Stimulated activated CD4-positive, alpha-beta T cell treated with anti-CD3 and anti-CD28 coated beads, Interleukin-12 subunit alpha, Interleukin-12 subunit beta, amount 100 ng/mL, for 24 hours (primary cell): ENCODE measurements around the gene KLHL40.

Source experiments
- DNase-seq, 2 experiments: peaks; one replicate each; pipeline ENCODE4 v3.0.0-alpha.2; 2020; ENCODE audit warnings: low read depth in 2 of 2

Gene KLHL40

DNA sequence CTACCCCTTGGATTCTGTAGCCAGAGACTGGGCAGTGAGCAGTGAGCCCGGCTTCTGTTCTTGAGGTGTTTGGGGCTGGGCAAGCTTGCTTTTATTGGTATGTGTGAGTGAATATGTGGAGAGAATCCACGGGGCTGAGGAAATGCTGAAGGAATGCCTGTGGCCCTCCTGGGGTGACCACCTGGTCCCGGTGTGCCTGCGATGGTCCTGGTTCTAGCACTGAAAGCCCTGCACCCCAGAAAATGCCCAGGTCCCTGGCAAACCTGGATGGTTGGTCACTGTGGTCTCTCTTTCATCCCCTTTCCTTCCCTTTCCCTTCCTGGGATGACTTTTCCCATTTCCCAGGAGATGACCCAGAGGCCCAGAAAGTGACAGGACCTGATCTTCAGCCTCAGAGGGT, 27.7 kb upstream of the KLHL40 start:
- no peak for DNase-seq

DNA sequence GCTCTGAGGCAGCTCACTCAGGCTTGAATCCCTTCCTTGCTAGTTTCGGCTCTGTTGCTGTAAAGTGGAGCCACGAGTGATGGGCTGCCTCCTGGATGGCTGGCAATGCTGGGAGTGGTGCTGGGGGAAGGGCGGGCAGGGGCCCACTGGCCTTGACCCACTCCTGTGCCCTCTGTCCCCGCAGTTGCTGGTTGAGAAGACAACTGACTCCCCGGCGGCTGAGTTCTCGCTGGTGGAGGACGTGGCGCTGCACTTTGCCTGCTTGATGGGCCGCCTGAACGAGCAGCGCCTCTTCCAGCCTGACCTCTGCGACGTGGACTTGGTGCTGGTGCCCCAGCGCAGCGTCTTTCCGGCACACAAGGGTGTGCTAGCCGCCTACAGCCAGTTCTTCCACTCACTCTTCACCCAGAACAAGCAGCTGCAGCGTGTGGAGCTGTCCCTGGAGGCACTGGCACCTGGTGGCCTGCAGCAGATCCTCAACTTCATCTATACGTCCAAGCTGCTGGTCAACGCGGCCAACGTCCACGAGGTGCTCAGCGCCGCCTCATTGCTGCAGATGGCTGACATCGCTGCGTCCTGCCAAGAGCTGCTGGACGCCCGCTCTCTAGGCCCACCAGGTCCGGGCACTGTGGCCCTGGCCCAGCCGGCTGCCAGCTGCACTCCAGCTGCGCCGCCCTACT, 27.1 kb upstream of the KLHL40 start:
- no peak for DNase-seq

DNA sequence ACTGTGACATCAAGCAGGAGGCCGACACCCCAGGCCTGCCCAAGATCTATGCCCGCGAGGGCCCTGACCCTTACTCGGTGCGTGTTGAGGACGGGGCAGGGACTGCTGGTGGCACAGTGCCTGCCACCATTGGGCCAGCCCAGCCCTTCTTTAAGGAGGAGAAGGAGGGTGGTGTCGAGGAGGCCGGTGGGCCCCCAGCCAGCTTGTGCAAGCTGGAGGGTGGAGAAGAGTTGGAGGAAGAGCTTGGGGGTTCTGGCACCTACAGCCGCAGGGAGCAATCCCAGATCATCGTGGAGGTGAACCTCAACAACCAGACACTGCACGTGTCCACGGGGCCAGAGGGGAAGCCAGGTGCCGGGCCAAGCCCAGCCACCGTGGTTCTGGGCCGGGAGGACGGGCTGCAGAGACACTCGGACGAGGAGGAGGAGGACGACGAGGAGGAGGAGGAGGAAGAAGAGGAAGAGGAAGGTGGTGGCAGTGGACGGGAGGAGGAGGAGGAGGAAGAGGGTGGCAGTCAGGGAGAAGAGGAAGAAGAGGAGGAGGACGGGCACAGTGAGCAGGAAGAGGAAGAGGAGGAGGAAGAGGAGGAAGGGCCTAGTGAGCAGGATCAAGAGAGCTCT, 26.5 kb upstream of the KLHL40 start:
- DNase-seq, result no peak

DNA sequence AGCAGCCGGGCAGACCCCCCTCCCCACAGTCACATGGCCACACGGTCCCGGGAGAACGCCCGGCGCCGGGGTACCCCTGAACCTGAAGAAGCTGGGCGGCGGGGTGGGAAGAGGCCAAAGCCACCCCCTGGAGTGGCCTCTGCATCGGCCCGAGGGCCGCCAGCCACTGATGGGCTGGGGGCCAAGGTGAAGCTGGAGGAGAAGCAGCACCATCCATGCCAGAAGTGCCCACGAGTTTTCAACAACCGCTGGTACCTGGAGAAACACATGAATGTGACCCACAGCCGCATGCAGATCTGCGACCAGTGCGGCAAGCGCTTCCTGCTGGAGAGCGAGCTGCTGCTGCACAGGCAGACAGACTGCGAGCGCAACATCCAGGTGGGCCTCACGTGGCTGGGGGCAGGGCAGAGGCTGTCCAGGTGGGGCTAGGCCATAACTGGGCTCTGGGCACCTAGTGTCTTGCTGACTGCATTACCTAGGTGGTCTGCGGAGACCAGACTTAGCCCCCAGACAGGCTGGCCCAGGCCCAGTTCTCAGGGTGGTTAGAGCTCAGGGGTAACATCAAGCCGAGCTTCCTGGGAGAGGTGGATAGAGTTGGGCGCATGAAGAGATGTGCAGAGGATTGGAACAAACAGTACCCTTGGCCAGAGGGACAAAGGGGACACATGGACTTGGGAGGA, 25.7 kb upstream of the KLHL40 start:
- DNase-seq, result no peak

DNA sequence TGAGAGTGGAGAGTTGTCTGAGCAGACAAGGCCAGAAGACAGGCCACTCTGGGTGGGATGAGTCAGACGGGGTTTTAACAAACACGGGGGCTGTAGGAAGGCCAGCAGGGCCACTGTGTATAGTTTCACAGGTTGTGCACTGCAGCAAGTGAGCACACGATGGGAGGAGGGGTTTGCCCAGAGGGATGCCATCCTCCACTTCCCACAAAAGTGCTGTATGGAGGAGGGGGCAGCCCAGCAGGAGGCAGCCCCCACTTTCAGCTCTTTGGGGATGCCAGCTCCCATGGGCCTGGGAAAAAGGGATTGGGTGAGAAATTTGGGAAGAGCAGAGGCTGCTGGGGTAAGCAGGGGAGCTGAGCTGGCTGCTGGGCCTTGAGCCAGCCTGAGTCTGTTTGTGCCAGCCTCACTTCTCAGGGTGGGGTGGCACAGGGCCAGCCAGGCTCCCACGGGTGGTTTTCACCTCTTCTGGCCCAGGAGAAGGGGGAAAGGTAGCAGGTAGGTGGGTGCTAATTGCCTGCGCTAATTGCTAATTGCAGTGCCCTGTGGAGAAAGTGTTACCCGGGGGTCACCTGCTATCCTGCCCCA, 25.1 kb upstream of the KLHL40 start:
- DNase-seq, result no peak

DNA sequence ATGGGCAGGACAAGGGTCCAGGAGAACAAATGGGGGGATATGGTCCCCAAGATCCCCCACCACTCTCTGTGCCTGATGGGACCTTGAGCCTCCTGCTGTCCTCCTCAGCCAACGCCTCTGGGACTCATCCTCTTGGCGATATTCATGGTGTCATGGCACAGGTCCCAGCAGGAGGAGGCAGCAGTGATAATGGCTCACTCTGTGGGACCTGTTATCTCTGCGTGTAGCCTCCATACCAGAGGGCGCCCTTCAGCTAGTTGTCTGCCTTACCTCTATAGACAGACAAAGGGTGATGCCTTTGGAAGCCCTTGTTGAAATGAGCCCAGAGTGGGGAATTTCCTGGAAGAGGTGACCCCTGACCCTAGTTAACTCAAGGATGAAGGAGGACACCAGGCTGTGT, 24.4 kb upstream of the KLHL40 start:
- no peak for DNase-seq

DNA sequence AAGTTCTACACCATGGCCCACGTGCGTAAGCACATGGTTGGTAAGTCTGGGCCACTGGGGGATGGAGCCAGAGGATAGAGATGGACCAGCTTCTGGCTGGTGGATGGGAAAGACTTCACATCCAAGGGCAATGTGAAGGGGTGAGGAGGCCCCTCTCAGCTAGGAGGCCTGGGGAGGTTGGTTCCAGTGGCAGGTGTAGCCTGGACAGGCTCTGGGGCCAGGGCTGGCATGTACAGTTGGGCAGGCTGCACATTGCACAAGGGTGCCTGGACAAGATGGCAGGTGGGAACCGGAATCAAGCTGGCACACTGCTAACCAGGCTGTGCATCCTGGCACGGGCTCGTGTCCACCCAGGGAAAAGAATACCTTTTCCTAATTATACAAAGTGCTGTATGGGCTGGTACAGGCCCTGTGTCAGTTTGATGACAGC, 23.7 kb upstream of the KLHL40 start:
- no peak for DNase-seq

DNA sequence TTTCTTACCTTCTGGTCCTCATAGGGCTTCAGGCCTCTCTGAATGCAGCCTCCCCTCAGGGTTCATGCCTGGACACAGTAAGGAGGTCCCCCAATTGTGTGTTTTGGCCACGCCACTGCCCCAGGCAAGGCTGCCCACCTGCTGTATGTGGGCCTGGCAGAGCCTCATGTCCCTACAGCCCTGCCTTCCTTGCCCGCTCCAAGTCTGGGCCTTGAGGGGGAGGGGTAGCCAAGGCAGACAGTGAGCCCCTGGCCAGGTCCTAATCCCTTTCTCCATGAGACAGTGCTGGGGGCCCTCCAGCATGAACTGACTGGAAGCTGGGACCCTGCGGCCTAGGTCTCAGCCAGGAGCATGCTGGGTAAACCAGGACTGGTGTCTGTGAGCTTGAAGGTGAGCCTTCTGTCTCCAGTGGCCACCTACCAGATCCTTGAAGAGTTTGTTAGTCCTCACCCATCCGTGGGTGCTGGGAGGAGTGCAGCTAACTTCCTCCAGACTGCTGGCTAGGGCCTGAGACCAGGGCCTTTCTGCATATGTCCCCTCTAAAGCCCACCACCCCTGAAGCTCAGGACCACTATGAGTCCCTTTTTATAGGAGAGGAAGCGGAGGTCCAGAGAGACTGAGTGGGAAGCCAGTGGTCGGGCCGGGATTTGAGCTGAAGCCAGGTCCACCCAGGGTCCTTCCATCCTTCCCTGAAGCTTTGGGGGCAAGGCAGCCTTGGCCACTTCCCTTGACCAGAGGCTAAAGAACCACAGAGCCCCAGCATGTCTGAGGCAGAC, 23.1 kb upstream of the KLHL40 start:
- DNase-seq, result no peak

DNA sequence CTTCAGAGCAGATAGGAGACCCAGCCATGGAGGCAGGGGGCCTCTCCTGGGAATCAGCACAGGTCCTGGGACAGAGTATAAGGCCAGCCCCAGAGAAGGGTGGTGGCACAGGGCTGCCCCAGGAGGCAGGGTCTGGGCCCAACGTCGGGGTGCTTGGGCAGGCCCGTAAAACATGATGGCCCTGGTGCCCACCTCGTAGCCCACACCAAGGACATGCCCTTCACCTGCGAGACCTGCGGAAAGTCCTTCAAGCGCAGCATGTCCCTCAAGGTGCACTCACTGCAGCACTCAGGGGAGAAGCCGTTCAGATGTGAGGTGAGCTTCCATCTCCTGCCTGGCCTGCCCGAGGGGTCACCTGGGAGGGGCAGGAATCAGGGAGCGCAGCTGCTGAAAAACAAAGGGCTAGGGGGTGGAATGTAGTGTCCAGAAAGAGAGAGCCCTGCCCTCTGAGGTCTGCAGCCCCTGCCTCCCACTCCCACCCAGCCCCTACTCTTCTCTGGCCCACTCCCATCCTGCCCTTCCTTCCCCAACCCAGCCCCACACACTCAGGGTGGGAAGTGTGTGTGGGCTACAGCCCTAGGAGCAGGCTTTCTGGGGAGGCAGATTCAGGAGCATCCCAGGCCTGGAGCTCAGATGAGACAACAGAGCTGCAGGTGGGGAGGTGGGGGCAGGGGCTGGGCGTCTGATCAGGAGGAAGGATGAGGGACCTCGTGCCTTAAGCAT, 22.4 kb upstream of the KLHL40 start:
- no peak for DNase-seq

DNA sequence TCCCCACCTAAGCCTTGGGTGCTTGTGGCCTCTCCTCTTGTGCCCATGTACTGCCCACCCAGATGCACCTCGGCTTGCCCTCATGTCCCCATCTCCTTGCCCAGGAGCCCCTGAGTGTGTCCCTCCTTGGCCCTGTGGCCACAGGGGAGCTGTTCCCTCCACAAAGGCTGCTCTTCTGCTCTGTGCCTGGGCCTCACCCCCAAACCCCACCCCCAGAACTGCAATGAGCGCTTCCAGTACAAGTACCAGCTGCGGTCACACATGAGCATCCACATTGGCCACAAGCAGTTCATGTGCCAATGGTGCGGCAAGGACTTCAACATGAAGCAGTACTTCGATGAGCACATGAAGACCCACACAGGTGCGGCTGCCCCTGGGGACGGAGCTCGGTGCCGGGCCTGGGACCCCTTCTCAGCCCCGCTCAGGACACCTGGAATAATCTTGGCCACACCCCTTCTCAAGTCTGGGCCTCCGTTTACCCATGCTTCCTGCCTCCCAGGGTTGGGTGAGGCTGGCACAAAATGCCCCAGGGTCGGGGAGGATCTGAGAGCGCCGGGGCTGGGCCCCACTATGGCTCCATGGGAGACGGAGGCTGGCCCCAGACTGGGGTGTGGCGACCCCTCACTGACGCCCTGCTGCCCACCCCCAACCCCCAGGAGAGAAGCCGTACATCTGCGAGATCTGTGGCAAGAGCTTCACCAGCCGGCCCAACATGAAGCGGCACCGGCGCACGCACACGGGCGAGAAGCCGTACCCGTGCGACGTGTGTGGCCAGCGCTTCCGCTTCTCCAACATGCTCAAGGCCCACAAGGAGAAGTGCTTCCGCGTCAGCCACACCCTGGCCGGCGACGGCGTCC, 21.5 kb upstream of the KLHL40 start:
- DNase-seq, result no peak

DNA sequence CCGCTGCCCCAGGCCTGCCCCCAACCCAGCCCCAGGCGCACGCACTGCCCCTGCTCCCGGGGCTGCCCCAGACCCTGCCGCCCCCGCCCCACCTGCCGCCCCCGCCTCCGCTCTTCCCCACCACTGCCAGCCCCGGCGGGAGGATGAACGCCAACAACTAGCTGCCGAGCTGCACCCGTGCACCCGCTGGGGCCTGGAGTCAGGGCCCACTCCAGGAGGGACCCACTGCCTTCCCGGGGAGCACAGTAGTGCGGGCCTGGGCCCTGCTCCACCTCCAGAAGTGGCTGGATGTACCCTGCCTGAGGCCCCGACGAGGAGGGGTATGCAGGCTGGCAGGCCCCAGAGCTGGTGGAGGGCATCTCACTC, 20.9 kb upstream of the KLHL40 start:
- DNase-seq, result no peak

DNA sequence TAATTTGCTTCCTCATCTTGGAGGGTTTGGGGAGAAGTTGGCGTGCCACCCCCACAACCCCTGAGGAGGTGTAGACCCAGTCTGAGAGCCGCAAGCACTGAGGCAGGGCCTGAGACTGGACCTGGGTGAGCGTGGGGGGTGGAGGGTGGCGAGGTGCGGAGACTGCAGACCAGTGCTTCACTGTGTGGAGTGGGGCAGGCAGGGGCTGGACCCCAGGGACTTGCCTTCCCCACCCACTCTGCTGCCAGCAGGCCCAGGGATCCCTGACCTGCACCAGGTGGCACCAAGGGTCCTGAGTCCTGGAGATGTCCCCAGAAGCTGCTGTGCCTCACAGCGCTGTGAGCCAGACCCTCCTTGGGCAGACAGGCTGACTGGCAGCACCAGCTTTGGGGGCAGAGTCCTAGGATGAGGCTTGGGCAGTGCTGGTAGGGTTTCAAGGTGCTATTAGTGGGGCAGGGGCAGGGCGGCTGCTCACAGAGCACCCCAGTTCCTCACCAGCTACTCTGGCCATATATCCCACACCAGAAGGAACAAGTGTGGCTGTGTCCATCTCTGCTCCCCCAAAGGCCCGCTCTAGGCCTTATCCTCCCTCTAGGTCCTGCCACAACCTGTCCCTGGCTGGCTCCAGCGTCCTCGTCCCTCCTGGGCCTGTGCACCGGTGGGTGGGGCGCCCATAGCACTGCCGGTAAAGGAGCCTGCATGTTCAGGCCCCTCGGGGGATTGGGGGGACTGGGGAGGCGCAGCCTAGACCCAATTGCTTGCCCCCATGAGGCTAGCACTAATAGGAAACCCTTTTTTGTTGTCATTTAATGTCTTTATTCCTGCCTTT, 20.1 kb upstream of the KLHL40 start:
- DNase-seq, result no peak

DNA sequence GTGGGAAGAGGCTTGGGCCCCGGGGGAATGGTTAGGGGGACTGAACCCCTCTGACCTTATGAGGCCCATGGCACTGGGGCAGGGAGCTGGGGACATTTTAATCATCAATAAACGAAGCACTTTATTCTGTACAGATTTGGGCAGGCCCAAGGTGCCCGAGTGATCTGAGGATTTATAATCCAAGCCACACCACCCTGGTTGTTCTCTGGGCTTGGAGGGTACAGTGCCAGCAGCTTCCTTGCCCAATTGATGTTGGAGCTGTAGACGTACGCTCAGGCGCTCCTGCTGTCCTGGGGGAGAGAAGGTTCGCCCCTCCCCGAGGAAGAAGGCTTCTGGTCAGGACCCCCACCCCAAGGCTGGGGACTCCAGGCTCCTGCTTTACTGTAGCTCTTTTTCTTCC, 19.3 kb upstream of the KLHL40 start:
- DNase-seq, result no peak

DNA sequence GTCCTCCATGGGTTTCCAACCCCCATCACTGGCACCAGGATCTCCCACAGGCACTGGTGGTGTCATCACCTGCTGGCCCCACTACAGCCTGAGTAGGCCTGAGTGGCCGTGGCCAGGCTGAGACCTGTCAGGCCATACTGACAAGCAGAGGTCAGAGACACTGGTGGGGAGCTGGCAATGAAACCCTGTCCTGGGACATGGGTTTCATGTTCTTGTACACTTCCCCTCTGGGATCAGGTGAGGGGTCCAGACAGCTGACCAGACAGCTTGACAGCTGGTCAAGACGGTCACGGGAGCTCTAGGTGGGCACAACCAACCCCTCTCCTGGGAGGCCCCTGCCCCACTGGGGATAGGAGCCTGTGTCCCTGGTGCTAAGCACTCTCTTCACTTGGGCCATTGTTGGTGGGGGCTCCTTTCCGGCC, 18.7 kb upstream of the KLHL40 start:
- DNase-seq, result no peak

DNA sequence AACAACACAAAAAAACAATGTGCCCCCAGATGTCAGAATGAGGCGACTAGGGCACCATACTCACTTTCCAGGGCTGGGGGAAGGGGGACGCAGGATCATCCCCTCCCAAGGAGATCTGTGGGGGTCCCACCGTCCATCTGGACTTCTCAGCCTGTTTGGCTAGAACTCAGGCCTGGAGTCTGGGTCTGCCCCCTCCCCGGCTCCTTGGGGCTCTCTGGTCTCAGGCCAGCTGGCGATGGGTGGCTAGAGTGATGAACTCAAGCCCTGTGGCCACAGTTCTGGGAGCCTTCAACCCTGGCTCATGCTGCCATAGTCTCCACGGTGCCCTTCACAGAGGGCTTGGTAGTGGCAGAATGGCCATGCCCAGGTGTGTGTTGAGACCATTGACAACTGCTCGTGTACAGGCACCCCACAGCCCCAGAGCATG, 18.2 kb upstream of the KLHL40 start:
- DNase-seq, result no peak

DNA sequence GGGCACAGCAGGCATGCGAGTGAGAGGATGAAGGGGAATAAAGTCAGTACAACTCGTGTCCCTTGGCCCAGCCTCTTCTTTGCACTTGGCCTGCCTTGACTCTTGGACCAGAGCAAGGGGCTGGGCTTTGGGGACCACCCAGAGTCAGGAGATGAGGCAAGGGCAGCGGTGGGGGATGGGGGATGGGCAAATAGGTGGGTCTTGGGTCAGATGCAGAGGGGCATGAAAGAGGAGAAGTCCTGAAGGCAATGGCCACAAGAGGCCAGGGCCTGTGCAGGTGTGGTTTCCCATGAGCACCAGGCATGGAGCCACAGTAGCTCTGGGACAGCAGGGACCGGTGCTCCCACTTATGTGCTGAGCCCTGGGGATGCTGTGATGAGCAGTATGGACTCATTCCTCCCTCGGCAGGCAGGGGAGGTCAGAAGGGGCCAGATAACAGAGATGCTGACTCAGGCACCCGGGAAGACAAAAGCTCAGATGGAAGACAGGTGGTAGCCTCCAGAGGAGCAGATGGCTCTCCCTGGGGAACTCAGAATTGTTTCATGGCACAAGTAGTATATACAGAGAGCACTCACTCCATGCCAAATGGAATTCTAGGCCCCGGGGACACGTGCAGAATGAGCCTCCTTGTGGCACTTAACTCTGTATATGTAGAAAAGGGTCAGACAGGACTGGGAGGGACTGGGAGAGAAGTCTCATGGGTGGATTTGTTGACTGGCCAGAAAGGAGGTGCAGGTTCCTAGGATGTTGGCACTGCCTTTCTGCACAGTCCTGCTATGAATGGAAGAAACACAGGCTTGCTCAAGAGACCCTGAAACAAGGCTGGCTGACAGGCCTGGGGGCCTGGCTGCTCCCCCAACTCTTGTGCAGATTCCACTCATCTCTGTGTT, 17.6 kb upstream of the KLHL40 start:
- DNase-seq, result no peak

DNA sequence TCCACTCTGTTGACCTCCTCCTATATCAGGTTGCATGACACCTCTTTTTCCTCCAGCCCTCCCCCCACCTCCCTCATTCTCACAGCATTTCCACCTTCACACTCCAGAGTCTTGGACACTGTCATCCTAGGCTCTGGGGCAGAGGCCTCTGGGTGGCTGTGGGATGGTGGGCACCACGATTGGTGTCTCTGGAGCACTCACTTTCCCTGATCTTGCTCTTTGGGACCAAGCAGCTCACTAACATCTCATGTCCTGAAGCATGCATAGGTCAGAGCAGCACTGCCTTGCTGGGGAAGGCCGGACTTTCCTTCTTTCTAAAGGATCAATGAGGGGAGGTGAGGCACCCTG, 16.9 kb upstream of the KLHL40 start:
- DNase-seq, result no peak

DNA sequence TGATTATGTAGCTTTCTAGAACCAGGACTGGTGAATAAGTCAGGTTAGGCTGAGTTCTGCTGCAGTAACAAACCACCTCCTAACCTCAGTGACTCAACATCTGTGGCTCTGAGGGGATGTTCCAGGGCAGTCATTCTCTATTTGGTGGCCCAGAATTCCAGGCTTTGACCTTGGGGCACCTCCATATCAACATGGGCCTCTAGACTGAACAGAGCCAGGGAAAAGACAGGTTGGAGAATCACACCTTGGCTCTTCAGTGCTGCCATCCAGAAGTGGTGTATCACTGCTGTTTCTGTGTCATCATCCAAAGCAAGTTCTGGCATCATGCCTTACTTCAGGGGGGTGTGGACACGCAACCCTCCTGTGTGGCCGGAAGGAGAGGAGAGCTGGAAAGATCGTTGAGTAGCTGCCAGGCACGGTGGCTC, 16.5 kb upstream of the KLHL40 start:
- DNase-seq, result no peak
